HFF-Myc (cell line): ENCODE measurements around the gene MARK2.
A peak's percentile ranks its signal among the peaks of the same experiment; 100 is the strongest.
"Not testable (repeated sequence)": the region's sequence is repeated elsewhere in the genome, so short reads cannot be mapped to it uniquely, and the experiment has no call there.

Source experiments
- DNase-seq: peaks from one replicate; pipeline ENCODE4 v3.0.0-alpha.2; 2011; ENCODE audit warnings: low read depth; ENCODE audit errors: extremely low read depth
- H3K4me3 ChIP-seq: replicated peaks from 2 replicates; pipeline ENCODE4 v1.5.1; 2011; ENCODE audit warnings: low read depth, mild to moderate bottlenecking, control low read depth, low read length
- CTCF ChIP-seq: IDR thresholded peaks from 2 replicates; pipeline ENCODE4 v1.5.1; 2012; ENCODE audit warnings: mild to moderate bottlenecking, low read depth, low read length, control low read depth; ENCODE audit errors: missing control alignments

The MARK2 gene

DNA sequence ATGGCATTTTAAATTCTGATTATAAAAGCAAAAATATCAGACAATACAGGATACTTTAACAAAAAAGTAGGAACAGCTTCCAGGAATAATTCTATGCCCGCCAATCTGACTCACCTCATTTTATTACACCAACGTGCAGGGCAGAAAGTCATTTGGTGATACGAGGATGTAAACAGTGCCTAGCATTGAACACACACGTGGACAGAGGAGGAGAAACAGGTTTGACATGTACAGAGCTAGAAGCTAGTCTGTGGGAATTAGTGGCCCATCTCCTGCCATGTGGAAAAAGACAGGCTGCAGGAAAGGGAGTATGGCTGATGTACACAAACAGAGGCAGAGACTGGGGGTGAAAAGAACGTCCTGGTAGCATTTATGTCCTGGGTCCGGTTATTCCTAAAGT, 34.7 kb upstream of the MARK2 start:
- H3K4me3 ChIP-seq: no peak overlapping the region
- no peak for TF ChIP-seq CTCF
- DNase-seq: no peak

DNA sequence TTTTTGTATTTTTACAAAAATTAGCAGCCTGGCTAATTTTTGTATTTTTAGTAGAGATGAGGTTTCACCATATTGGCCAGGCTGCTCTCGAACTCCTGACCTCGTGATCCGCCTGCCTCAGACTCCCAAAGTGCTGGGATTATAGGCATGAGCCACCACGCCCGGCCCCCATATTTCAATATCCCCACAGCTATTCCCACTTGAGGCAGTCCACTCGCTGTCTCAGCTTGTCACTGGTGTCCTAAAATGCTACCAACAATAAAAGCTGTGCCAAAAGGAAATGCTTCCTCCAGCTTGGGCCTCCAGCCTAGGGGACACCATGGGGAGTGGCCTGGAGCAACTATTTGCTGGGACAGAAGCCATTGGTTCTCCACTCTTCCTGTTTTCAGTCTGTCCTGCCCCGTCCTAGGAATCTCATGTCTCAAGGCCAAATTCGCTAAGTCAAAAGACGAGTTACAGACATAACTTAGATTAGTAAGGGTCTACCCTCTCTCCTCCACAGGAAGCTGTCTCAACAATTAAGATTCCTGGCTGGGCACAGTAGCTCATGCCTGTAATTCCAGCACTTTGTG, 33.0 kb upstream of the MARK2 start:
- no peak for TF ChIP-seq CTCF
- DNase-seq: no peak
- no peak overlapping the region for H3K4me3 ChIP-seq

GRCh38 chr11:63810383-63810782, 28.5 kb upstream of the MARK2 start:
- not testable (repeated sequence) for DNase-seq, H3K4me3 ChIP-seq

- no peak overlapping the region for H3K4me3 ChIP-seq
- TF ChIP-seq CTCF: no peak
- DNase-seq: no peak
These were observed 27.4 kb upstream of the MARK2 start for GRCh38 chr11:63811522-63811921.

- TF ChIP-seq CTCF: no peak
- no peak for DNase-seq
- H3K4me3 ChIP-seq: peak within 1 kb of the TSS; percentile 87
These were observed 25.8 kb upstream of the MARK2 start, which contains the start of gene SPINDOC for GRCh38 chr11:63813035-63813562. SPINDOC (plus strand) TSS chr11:63813456; CDS start chr11:63813687, 231 bp downstream.

- DNase-seq: no peak
- no peak for TF ChIP-seq CTCF
- peak overlapping the region; percentile 87 for H3K4me3 ChIP-seq
These were observed 25.1 kb upstream of the MARK2 start for GRCh38 chr11:63813563-63814382.

GRCh38 chr11:63814383-63814736, 24.6 kb upstream of the MARK2 start:
- no peak for TF ChIP-seq CTCF
- DNase-seq: no peak
- H3K4me3 ChIP-seq: peak overlapping the region; percentile 87
